ENCODE measurements around the gene LAMTOR2.
"Not testable (repeated sequence)": the region's sequence is repeated elsewhere in the genome, so short reads cannot be mapped to it uniquely, and the experiment has no call there.

Gene LAMTOR2

GRCh38 chr1:156052862-156053767 lies 1.5 kb upstream of the LAMTOR2 start:
- peak; percentile 26 to 70 (median 37) for DNase-seq

- peak; percentile 58 to 83 (median 64) for DNase-seq
Measured at GRCh38 chr1:156053768-156054499, 648 bp upstream of the LAMTOR2 start, which contains the start of gene UBQLN4. Gene UBQLN4 (minus strand): TSS chr1:156053798. CDS start chr1:156053701, 97 bp downstream.

GRCh38 chr1:156055281-156056048 lies 883 bp downstream of the LAMTOR2 start:
- DNase-seq, result no peak

- DNase-seq, result no peak
Measured at GRCh38 chr1:156056326-156056849, 1.8 kb downstream of the LAMTOR2 start.

GRCh38 chr1:156060937-156061636 lies 6.5 kb downstream of the LAMTOR2 start, which contains the start of gene RAB25:
Gene RAB25 (plus strand): TSS chr1:156061160. CDS start chr1:156061401, 241 bp downstream.
- no peak for DNase-seq

- no peak for DNase-seq
Measured at GRCh38 chr1:156062189-156062588, 7.6 kb downstream of the LAMTOR2 start.

GRCh38 chr1:156063997-156064285 lies 9.4 kb downstream of the LAMTOR2 start:
- no peak for DNase-seq

GRCh38 chr1:156064615-156065014 lies 10.0 kb downstream of the LAMTOR2 start:
- no peak for DNase-seq

GRCh38 chr1:156065212-156065611 lies 10.6 kb downstream of the LAMTOR2 start:
- DNase-seq, result no peak

GRCh38 chr1:156065871-156066270 lies 11.3 kb downstream of the LAMTOR2 start:
- DNase-seq, result no peak

- DNase-seq, result no peak
Measured at GRCh38 chr1:156067262-156067661, 12.7 kb downstream of the LAMTOR2 start.

GRCh38 chr1:156069490-156070455 lies 15.2 kb downstream of the LAMTOR2 start:
- no peak for DNase-seq

- DNase-seq, result no peak
Measured at GRCh38 chr1:156070548-156070947, 16.0 kb downstream of the LAMTOR2 start.

- DNase-seq, result not testable (repeated sequence)
Measured at GRCh38 chr1:156071332-156071816, 16.8 kb downstream of the LAMTOR2 start.

- DNase-seq, result no peak
Measured at GRCh38 chr1:156072251-156072650, 17.7 kb downstream of the LAMTOR2 start.

GRCh38 chr1:156073110-156073687 lies 18.6 kb downstream of the LAMTOR2 start:
- no peak for DNase-seq

- DNase-seq, result no peak
Measured at GRCh38 chr1:156073740-156074139, 19.2 kb downstream of the LAMTOR2 start.

GRCh38 chr1:156074661-156075060 lies 20.1 kb downstream of the LAMTOR2 start:
- no peak for DNase-seq

- DNase-seq, result no peak
Measured at GRCh38 chr1:156075162-156075561, 20.6 kb downstream of the LAMTOR2 start.

GRCh38 chr1:156075775-156076204 lies 21.2 kb downstream of the LAMTOR2 start:
- DNase-seq, result no peak
